Skin epidermis (tissue), 12 donors: ENCODE data around the gene MYBPC3.

Source experiments
- H3K27ac ChIP-seq, 21 experiments: fragments of 200-600 bp; sonication (generic) in 11 of 21; one replicate each; pipeline ENCODE4 v1.5.0; 2020; ENCODE audit warnings: mild to moderate bottlenecking in 3 of 21, inconsistent platforms in 2 of 21, moderate library complexity in 2 of 21
- H3K4me3 ChIP-seq, 7 experiments: fragments of 200-600 bp; sonication (generic) in 2 of 7; one replicate each; pipeline ENCODE4 v1.5.0; 2020; ENCODE audit warnings: inconsistent platforms in 2 of 7, mild to moderate bottlenecking in 2 of 7, moderate library complexity in 1 of 7

Gene MYBPC3

GRCh38 chr11:47366020-47366490, 13.6 kb upstream of the MYBPC3 start:
- no peak overlapping the region for H3K4me3 ChIP-seq
- no peak overlapping the region for H3K27ac ChIP-seq

- H3K4me3 ChIP-seq = no peak overlapping the region
- no peak overlapping the region for H3K27ac ChIP-seq
These were observed 8.9 kb upstream of the MYBPC3 start for GRCh38 chr11:47361419-47361818.

- Histone ChIP-seq H3K4me3 (no peak overlapping the region), H3K27ac (no peak overlapping the region)
These were observed 7.8 kb upstream of the MYBPC3 start for GRCh38 chr11:47360341-47360740.

GRCh38 chr11:47359586-47359985, 7.1 kb upstream of the MYBPC3 start:
- Histone ChIP-seq H3K4me3 (no peak overlapping the region), H3K27ac (peak overlapping the region in 1 of 21 experiments; percentile 7)

GRCh38 chr11:47359162-47359561, 6.7 kb upstream of the MYBPC3 start:
- Histone ChIP-seq H3K4me3 (no peak overlapping the region), H3K27ac (peak overlapping the region in 1 of 21 experiments; percentile 7)

- H3K4me3 ChIP-seq = no peak overlapping the region
- H3K27ac ChIP-seq = no peak overlapping the region
These were observed 6.2 kb upstream of the MYBPC3 start for GRCh38 chr11:47358731-47359051.

- H3K27ac ChIP-seq = no peak overlapping the region
- no peak overlapping the region for H3K4me3 ChIP-seq
These were observed 5.7 kb upstream of the MYBPC3 start for GRCh38 chr11:47357985-47358730.

- Histone ChIP-seq H3K27ac (no peak overlapping the region), H3K4me3 (no peak overlapping the region)
These were observed 4.5 kb upstream of the MYBPC3 start for GRCh38 chr11:47356998-47357329.

GRCh38 chr11:47356129-47356997, 3.9 kb upstream of the MYBPC3 start:
- Histone ChIP-seq H3K27ac (no peak overlapping the region), H3K4me3 (no peak overlapping the region)

- H3K4me3 ChIP-seq = peak overlapping the region; percentile 23 to 48 (median 40)
- H3K27ac ChIP-seq = peak overlapping the region in 16 of 21 experiments; percentile 37 to 85 (median 74)
These were observed 3.0 kb upstream of the MYBPC3 start for GRCh38 chr11:47355283-47356128.

- Histone ChIP-seq H3K27ac (peak overlapping the region in 16 of 21 experiments; percentile 37 to 85 (median 74)), H3K4me3 (peak overlapping the region; percentile 23 to 48 (median 40))
These were observed 2.4 kb upstream of the MYBPC3 start for GRCh38 chr11:47354913-47355282.

- H3K4me3 ChIP-seq = peak overlapping the region in 2 of 7 experiments; percentile 40 to 48
- H3K27ac ChIP-seq = peak overlapping the region in 1 of 21 experiments; percentile 84
These were observed 1.7 kb upstream of the MYBPC3 start for GRCh38 chr11:47353978-47354774.

GRCh38 chr11:47351156-47352126, 1.1 kb downstream of the MYBPC3 start:
- H3K4me3 ChIP-seq = no peak overlapping the region
- H3K27ac ChIP-seq = no peak overlapping the region

GRCh38 chr11:47350315-47350714, 2.2 kb downstream of the MYBPC3 start:
- H3K27ac ChIP-seq = no peak overlapping the region
- H3K4me3 ChIP-seq = no peak overlapping the region

- H3K4me3 ChIP-seq = no peak overlapping the region
- H3K27ac ChIP-seq = no peak overlapping the region
These were observed 2.9 kb downstream of the MYBPC3 start for GRCh38 chr11:47349521-47350095.

- H3K4me3 ChIP-seq = no peak overlapping the region
- no peak overlapping the region for H3K27ac ChIP-seq
These were observed 3.6 kb downstream of the MYBPC3 start for GRCh38 chr11:47348859-47349258.

- Histone ChIP-seq H3K27ac (no peak overlapping the region), H3K4me3 (no peak overlapping the region)
These were observed 4.2 kb downstream of the MYBPC3 start for GRCh38 chr11:47348131-47348802.
